ENCODE data around the gene ADAM10.

- TF ChIP-seq, protein P1, sequence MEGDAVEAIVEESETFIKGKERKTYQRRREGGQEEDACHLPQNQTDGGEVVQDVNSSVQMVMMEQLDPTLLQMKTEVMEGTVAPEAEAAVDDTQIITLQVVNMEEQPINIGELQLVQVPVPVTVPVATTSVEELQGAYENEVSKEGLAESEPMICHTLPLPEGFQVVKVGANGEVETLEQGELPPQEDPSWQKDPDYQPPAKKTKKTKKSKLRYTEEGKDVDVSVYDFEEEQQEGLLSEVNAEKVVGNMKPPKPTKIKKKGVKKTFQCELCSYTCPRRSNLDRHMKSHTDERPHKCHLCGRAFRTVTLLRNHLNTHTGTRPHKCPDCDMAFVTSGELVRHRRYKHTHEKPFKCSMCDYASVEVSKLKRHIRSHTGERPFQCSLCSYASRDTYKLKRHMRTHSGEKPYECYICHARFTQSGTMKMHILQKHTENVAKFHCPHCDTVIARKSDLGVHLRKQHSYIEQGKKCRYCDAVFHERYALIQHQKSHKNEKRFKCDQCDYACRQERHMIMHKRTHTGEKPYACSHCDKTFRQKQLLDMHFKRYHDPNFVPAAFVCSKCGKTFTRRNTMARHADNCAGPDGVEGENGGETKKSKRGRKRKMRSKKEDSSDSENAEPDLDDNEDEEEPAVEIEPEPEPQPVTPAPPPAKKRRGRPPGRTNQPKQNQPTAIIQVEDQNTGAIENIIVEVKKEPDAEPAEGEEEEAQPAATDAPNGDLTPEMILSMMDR (IDR thresholded peaks at IDR 0.05 in 4 of 5, conservative IDR thresholded peaks at IDR 0.05 in 1 of 5) = no peak
- TF ChIP-seq POLR2A (IDR thresholded peaks at IDR 0.05) = no peak
Measured at GRCh38 chr15:58565619-58566018, 183.9 kb downstream of the ADAM10 start.
